Diencephalon (tissue), 1 donor: ENCODE results near the gene AGRN. TPM values are rescaled to one million over a fixed set of nuclear protein-coding genes. Genes with fewer than 3 reads are reported as not detected.

Source experiments
- small RNA-seq: library from RNA; depleted of rRNA; stranded (forward); fragments of <200 nt; gene quantifications from one replicate; pipeline ENCODE3, GENCODE V24; 2014
- total RNA-seq: library from RNA; depleted of rRNA; stranded (reverse); fragments of >200 nt; gene quantifications from one replicate; pipeline ENCODE4 v1.2.3, GENCODE V29; 2014

AGRN gene
- 120 TPM for total RNA-seq

DNA sequence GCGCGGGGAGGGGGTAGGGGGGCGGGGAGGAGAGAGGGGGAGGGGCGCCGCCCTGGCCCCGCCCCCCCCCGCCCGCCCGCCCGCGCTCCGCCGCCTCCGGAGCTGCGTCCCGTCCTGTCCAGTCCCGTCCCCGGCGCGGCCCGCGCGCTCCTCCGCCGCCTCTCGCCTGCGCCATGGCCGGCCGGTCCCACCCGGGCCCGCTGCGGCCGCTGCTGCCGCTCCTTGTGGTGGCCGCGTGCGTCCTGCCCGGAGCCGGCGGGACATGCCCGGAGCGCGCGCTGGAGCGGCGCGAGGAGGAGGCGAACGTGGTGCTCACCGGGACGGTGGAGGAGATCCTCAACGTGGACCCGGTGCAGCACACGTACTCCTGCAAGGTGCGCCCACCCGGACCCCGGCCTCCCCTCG, at the start of gene AGRN:
Gene AGRN, plus strand, starts transcription at position 121 of the 405 bp plus-strand sequence. Its CDS starts 53 bp downstream, at position 174.

DNA sequence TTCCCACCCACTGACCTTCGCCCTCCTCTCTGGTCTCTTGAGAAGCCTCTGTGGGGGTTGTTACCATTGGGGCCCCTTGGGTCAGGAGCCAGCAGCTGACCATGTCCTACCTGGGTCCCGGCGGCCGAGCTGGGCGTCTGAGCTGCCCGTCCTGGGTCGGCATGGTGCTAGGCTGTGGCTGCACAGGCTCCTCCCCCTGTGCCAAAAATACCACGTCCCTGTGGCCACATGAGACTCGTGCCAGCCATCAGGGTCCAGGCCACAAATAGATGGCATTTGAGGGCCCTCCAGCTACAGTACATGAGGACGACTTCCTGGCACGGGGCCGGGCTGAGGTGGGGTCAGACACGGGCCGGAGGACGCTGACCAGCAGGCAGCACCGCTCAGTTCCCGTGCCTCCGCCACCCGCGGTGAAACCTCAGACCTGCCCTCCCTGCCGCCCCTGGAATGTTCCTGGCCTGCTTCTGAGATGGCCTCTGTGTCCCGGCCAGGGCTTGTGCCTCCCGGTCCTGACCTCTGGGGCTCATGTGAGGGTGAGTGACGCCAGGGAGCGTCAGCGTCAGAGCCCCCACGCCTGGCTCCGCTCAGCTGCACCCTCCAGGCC, 37.9 kb upstream of the AGRN start, which contains the start of gene PERM1:
Gene PERM1, minus strand, starts transcription at position 139 of the 604 bp plus-strand sequence. CDS start 1,064 bp downstream, outside the sequence.

DNA sequence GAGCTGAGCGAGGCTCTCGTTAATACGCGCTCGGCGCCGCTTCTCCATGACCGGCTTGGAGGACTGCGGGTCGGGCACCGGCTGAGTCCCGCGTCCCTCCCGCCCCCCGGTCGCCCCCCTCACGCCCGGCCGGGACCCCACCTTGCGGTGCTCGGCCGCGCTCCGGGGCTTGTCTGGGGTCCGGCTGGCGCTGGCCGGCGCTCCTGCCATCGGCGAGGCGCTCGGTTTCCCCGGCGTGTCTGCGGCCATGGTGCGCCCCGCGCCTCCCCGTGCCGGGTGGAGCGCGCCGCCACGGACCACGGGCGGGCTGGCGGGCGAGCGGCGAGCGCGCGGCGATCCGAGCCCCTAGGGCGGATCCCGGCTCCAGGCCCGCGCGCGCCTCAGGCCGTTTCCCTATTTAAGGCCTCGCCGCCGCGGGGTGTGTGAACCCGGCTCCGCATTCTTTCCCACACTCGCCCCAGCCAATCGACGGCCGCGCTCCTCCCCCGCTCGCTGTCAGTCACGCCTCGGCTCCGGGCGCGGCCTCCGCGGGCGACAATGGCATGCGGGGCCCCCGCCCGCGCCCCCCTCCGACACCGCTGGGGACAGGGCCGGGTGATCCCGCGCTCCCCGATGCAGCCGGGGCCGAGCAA, 20.1 kb upstream of the AGRN start, which contains the start of gene HES4:
Gene HES4, minus strand, starts transcription at position 373 of the 632 bp plus-strand sequence. Its CDS starts 124 bp downstream, at position 249.

DNA sequence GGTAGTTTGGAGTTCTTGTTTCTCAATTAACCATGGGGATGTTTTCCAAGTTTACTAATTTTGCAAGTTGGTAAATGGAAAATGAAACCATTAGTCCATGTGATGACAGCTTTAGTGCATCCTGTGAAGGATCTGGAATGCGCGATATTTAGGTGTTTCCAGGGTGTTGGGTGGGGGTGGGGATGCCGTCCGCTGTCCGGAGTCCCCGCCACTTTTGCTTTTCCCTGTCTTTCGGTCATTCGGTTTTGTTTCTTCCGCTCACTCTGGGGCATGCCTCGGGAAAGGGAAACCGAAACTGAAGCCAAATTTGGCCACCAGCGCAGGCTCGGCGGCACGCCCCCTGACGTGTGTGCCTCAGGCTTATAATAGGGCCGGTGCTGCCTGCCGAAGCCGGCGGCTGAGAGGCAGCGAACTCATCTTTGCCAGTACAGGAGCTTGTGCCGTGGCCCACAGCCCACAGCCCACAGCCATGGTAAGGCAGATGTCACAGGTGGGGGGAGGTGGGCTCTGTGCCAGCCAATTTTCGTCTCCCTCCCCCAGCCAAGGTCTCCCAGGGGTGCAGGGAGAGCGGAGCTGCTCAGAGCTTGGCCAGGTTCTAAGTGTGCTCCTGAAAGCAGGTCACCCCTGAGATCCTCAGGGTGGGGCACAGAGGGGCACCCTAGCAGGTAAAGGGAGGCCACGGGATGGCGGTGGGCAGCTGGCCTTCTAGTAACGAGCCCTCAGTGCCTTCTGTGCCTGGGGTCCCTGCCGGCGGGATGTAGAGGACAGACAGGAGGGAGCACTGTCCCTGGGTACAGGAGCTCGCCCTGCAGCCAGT, 6.6 kb upstream of the AGRN start, which contains the start of gene ISG15:
Gene ISG15, plus strand, starts transcription at position 393 of the 817 bp plus-strand sequence. Its CDS starts 77 bp downstream, at position 470.

DNA sequence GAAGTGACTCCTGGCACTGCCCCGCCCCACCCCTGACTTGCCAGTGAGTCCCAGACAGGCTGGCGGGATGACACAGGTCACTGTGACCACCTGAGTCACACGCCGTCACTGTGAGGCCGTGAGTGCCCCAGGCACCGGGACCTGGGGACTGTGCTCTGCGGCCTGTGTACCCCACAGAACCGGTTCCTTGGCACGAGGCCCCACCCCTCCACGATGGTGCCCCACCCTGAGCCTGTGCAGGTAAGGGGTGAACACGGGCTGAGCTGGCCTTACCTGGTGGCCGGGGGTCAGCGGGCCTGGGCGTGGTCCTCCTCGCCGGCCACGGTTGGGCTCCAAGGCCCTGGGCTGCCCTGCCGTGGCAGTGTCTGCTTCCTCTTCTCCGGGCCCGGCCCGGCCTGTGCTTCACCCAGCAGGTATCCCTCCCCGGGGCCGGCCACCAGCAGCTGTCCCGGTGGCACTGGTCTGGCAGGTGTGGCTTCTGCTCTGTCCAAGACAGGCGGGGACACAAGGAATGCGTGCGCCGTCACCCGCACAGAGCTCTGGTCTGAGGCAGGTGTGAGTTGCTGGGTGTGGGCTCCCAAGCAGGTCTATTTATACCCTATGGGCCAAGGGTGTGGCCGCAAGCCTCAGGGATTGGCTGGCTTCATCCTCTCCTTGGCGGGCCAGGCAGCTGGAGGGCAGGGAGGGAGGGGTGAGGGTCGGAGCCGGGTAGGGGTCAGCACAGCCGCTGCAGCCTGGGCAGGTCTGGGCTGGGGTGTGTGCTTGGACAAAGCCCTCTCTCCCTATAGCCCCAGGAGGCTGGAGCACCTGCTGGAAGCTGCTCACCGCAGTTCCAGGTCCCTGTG, 54.0 kb downstream of the AGRN start, which contains the start of gene RNF223:
Gene RNF223, minus strand, starts transcription at position 564 of the 845 bp plus-strand sequence. CDS start 1,740 bp downstream, outside the sequence.

Small RNAs within 50 kb of the gene (small RNA-seq; reads per million reads assigned to genes)
- gene AL645608.3, result not detected

Other genes starting within 250 kb of the AGRN start
- gene SAMD11, start 96.2 kb upstream of the AGRN start, total RNA-seq, result 4.4 TPM
- gene NOC2L, start 60.9 kb upstream of the AGRN start, total RNA-seq, result 46.8 TPM
- 6.9 TPM for gene KLHL17, start 59.5 kb upstream of the AGRN start, total RNA-seq
- gene PLEKHN1, start 53.6 kb upstream of the AGRN start, total RNA-seq, result not detected
- not detected for gene PERM1, start 38.0 kb upstream of the AGRN start, total RNA-seq
- gene HES4, start 20.0 kb upstream of the AGRN start, total RNA-seq, result 17.1 TPM
- 39.7 TPM for gene ISG15, start 6.6 kb upstream of the AGRN start, total RNA-seq
- gene RNF223, start 54.2 kb downstream of the AGRN start, total RNA-seq, result not detected
- 6.2 TPM for gene C1orf159, start 96.0 kb downstream of the AGRN start, total RNA-seq
- gene TTLL10, start 153.8 kb downstream of the AGRN start, total RNA-seq, result 0.69 TPM
- not detected for gene TNFRSF18, start 186.5 kb downstream of the AGRN start, total RNA-seq
- gene TNFRSF4, start 194.0 kb downstream of the AGRN start, total RNA-seq, result not detected
- gene SDF4, start 211.9 kb downstream of the AGRN start, total RNA-seq, result 30.4 TPM
- gene B3GALT6, start 212.1 kb downstream of the AGRN start, total RNA-seq, result 22.1 TPM
- gene C1QTNF12, start 226.6 kb downstream of the AGRN start, total RNA-seq, result not detected